Measurements from ENCODE around the gene CCN5. TPM values are rescaled to one million over a fixed set of nuclear protein-coding genes. Genes with fewer than 3 reads are reported as not detected.

Gene CCN5
- total RNA-seq, 2 donors from 2014 or later: 0.84 to 2.9 TPM

DNA sequence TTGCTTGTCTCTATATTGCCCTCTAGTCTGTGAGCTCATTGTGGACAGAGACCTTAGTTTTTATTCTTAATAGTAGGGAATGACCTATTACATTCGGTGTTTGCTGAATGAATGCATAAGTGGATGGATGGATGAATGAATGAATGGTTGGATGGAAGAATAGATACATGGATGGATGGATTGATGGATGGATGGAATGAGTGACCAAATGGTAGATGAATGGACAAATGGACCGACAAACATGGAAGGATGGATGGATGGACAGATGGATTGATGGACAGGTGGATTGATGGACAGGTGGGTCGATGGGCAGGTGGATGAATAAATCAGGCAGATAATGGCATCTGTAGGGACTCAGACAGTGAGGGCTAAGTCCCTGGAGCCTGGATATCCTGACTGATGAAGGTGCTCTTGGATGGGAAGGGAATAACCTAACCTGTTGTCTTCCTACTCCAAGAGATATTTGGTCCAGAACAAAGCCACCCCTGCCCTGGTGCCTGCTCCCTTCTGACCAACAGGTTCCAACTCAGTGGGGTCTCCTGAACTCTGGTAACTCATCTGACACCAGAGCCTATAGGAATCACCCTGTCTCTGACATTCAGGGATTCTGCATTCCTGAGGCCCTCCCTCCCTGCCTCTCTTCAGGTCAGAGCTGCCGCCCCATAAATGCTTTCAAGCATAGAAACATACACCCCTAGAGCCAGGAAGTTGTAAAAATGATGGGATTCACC, 9.6 kb upstream of the CCN5 start:
- no peaks in the 10 kb centered on the region for H3K9me3 ChIP-seq
- H3K36me3 ChIP-seq: no peaks in the 10 kb centered on the region
- TF ChIP-seq, protein P1, sequence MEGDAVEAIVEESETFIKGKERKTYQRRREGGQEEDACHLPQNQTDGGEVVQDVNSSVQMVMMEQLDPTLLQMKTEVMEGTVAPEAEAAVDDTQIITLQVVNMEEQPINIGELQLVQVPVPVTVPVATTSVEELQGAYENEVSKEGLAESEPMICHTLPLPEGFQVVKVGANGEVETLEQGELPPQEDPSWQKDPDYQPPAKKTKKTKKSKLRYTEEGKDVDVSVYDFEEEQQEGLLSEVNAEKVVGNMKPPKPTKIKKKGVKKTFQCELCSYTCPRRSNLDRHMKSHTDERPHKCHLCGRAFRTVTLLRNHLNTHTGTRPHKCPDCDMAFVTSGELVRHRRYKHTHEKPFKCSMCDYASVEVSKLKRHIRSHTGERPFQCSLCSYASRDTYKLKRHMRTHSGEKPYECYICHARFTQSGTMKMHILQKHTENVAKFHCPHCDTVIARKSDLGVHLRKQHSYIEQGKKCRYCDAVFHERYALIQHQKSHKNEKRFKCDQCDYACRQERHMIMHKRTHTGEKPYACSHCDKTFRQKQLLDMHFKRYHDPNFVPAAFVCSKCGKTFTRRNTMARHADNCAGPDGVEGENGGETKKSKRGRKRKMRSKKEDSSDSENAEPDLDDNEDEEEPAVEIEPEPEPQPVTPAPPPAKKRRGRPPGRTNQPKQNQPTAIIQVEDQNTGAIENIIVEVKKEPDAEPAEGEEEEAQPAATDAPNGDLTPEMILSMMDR (IDR thresholded peaks at IDR 0.05): no peak
- no peak for DNase-seq
- H3K27ac ChIP-seq: no peak overlapping the region
- H3K9ac ChIP-seq (ENCODE audit: low read depth in 2 of 2, low read length in 2 of 2): no peak overlapping the region
- H3K4me1 ChIP-seq: no peaks in the 10 kb centered on the region
- H3K4me3 ChIP-seq: no peak overlapping the region
- no peaks in the 10 kb centered on the region for H3K27me3 ChIP-seq
- intact Hi-C loops (cut with DNase I): no loop called here

DNA sequence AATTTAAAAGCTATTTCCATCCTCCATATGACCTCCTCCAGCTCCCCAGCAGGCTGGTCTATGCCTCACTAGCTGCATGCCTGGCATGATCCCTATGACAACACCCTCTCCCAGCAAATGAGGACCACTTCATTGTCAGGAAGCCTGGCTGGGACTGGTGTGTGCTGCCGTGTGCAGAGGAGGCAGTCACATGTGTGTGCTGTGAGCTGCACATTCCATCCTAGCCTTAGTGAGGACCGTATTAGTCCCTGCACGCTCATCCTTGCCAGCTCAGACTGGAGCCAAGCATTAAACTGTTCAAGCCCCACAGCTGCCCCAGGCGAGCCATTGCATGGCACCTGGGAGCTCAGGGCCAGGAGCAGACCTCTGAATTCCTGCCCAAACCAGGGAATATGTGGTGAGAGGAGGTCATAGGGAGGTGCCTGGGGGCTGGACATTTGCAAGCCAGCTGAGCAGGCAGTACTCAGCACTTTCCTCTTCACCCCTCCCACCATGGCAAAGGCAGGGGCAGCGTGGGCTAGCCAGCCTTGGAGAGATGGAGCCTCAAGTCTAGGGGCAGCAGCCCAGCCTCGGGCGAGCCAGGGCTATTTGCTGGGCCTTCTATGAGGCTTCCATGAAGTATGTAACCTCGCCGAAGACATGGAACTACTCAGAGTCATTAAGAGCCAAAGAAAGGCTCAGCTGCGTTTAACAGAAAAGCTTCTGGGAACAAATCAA, 8.7 kb upstream of the CCN5 start:
- DNase-seq: no peak
- Histone ChIP-seq H3K27me3 (no peaks in the 10 kb centered on the region), H3K9me3 (no peaks in the 10 kb centered on the region), H3K36me3 (no peaks in the 10 kb centered on the region), H3K9ac (ENCODE audit: low read depth in 2 of 2, low read length in 2 of 2) (no peak overlapping the region), H3K4me1 (no peaks in the 10 kb centered on the region), H3K27ac (no peak overlapping the region), H3K4me3 (no peak overlapping the region)
- TF ChIP-seq, protein P1 (IDR thresholded peaks at IDR 0.05): no peak
- intact Hi-C loops (cut with DNase I): no loop called here

DNA sequence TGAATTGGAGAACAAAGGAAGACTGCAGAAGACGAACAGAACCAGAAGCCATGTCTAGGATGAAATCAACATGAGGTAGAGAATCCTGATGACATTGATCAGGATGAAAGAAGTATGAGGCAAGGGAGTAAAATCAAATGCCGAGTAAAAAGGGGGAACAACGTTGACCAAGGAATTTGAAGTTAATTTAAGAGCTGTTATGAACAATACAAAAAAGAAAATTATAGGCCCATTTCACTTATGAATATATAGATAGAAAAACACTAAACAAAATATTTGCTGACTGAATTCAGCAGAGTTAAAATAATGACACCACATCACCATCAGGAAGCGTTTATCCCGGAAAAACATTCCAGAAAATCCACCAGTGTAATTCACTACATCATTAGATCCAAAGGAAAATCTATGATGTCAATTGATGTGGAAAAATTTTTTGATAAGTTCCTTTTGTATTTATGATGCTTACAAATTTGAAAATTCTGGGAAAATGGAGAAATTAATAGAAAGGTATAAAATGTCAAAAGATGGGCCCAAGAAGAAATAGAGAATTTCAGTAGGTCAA, 8.1 kb upstream of the CCN5 start:
- no peaks in the 10 kb centered on the region for H3K4me1 ChIP-seq
- TF ChIP-seq, protein P1 (IDR thresholded peaks at IDR 0.05): no peak

DNA sequence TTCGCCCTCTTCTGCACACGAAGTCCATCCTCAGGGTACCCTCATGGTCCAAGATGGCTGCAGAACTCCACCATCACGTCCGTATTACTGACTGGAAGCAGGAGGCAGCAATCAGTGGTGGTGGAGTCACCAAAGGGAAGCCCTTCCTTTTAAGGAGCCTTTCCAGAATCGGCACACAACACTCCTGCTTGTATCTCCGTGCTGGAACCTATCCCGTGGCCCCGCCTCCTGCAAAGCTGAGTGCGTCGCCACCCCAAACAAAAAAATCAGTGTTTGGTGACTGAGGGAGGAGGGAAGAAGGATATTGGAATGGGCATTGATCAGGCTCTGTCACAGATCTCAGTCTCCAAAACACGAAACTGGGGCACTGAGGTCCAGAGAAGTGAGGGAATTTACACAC, 5.8 kb upstream of the CCN5 start:
- DNase-seq: no peak
- TF ChIP-seq, protein P1 (IDR thresholded peaks at IDR 0.05): no peak
- intact Hi-C loops (cut with DNase I): no loop called here
- no peak overlapping the region for H3K4me3 ChIP-seq
- no peak overlapping the region for H3K9ac ChIP-seq (ENCODE audit: low read depth in 2 of 2, low read length in 2 of 2)
- no peaks in the 10 kb centered on the region for H3K27me3 ChIP-seq
- H3K4me1 ChIP-seq: peaks cover under 1% of the 10 kb centered on the region
- H3K9me3 ChIP-seq: no peaks in the 10 kb centered on the region
- H3K27ac ChIP-seq: no peak overlapping the region
- no peaks in the 10 kb centered on the region for H3K36me3 ChIP-seq

More for the DNA sequence above, 8.1 kb upstream of the CCN5 start:
- Histone ChIP-seq H3K27me3 (no peaks in the 10 kb centered on the region), H3K4me3 (no peak overlapping the region), H3K27ac (no peak overlapping the region), H3K36me3 (no peaks in the 10 kb centered on the region), H3K9me3 (no peaks in the 10 kb centered on the region), H3K9ac (ENCODE audit: low read depth in 2 of 2, low read length in 2 of 2) (no peak overlapping the region)
- intact Hi-C loops (cut with DNase I): no loop called here
- no peak for DNase-seq

DNA sequence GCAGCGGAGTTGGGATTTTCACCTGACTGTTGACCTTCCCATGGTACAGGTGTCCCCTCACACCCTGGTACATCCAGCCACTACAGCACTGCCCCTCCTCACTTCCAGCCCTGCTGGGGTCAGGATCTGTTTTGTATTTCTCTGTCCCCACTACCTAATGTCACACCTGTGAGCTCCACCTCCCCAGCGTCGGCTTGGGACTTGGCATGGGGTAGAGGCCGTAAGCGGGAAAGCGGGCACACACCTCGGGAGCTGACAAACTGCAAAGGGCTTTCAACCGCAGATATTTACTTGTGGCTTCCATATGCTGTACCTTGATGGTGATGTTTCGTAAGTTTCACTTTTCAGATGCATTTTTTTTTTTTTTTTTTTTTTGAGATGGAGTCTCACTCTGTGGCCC, 5.4 kb upstream of the CCN5 start:
- TF ChIP-seq, protein P1 (IDR thresholded peaks at IDR 0.05): no peak
- Histone ChIP-seq H3K9ac (ENCODE audit: low read depth in 2 of 2, low read length in 2 of 2) (no peak overlapping the region), H3K9me3 (no peaks in the 10 kb centered on the region), H3K36me3 (no peaks in the 10 kb centered on the region), H3K4me3 (no peak overlapping the region), H3K27me3 (no peaks in the 10 kb centered on the region), H3K4me1 (peaks cover 5% of the 10 kb centered on the region), H3K27ac (no peak overlapping the region)
- intact Hi-C loops (cut with DNase I): no loop called here
- DNase-seq: no peak

Measured in colonic mucosa (tissue), 4 donors.